ENCODE data around the gene C11orf68. TPM values are rescaled to one million over a fixed set of nuclear protein-coding genes. Genes with fewer than 3 reads are reported as not detected.

Gene C11orf68
- total RNA-seq, 3 donors from 2014 or later (not counting 1 experiment from before 2014, with no cell fraction given): 19.9 to 28.3 (median 20.7) TPM

DNA sequence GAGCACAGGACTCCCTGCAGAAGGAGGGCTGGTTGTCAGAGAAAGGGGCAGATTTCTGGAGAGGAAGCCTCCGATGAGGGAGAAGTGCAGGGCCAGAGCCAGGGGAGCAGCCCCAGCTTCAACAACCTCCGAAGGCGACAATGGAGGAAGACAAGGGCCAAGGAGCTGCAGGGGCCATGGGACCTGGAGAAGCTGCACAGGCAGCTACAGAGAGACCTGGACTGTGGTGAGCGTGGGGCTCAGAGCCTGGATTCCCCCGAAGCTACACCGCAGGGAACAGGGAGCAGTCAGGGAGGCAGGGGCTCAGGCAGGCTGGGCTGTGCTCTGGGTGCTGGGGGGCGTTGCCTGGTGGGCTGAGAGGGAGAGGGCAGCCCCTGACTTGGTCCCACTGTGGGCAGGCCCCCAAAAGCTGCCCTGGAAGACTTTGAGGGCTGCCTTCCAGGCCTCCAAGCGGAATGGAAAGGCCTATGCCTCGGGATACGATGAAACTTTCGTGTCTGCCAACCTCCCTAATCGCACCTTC lies 28.8 kb upstream of the C11orf68 start:
- Histone ChIP-seq H3K9me3 (ENCODE audit: control insufficient read depth, insufficient read depth, low read length) (no peaks in the 10 kb centered on the region), H3K27me3 (ENCODE audit: control insufficient read depth, insufficient read depth, low read length) (no peaks in the 10 kb centered on the region), H3K4me1 (ENCODE audit: control insufficient read depth, insufficient read depth, low read length) (no peaks in the 10 kb centered on the region), H3K27ac (ENCODE audit: low read length) (no peak overlapping the region), H3K36me3 (ENCODE audit: control insufficient read depth, insufficient read depth, low read length) (no peaks in the 10 kb centered on the region), H3K4me3 (ENCODE audit: low read length) (no peak overlapping the region)
- ATAC-seq (no peak), DNase-seq (no peak)
- Mint-ChIP-seq H3K4me1 (no peaks in the 10 kb centered on the region), H3K4me3 (no peak overlapping the region), H3K27ac (no peak overlapping the region), H3K27me3 (ENCODE audit: low read depth in 2 of 2) (no peaks in the 10 kb centered on the region), H3K36me3 (no peaks in the 10 kb centered on the region), H3K9me3 (no peaks in the 10 kb centered on the region)
- intact Hi-C loops (cut with micrococcal nuclease): no loop called here
- TF ChIP-seq, protein P1, sequence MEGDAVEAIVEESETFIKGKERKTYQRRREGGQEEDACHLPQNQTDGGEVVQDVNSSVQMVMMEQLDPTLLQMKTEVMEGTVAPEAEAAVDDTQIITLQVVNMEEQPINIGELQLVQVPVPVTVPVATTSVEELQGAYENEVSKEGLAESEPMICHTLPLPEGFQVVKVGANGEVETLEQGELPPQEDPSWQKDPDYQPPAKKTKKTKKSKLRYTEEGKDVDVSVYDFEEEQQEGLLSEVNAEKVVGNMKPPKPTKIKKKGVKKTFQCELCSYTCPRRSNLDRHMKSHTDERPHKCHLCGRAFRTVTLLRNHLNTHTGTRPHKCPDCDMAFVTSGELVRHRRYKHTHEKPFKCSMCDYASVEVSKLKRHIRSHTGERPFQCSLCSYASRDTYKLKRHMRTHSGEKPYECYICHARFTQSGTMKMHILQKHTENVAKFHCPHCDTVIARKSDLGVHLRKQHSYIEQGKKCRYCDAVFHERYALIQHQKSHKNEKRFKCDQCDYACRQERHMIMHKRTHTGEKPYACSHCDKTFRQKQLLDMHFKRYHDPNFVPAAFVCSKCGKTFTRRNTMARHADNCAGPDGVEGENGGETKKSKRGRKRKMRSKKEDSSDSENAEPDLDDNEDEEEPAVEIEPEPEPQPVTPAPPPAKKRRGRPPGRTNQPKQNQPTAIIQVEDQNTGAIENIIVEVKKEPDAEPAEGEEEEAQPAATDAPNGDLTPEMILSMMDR (IDR thresholded peaks at IDR 0.05): no peak
- 90% methylated on average over 12 of the region's 12 CpGs for WGBS (ENCODE audit: insufficient coverage)

DNA sequence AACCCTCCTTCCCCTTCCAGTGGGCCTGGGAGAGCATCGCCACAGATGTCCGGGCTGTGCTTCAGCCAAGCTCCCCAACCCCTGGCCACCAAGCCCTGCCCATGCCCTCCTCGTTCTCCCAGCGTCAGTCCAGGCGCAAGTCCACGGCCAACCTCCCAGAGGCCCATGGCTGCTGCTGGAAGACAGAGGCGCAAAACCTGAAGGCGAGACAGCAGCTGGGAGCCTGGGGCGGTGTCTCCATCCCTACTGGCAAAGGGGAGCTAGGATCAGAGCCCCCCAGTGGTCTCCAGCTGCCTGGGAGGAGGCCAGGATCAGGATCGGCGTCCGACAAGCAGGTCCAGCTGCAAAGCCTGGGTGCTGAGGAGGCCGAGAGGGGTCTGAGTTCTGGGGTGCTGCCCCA lies 28.3 kb upstream of the C11orf68 start:
- H3K4me1 ChIP-seq (ENCODE audit: control insufficient read depth, insufficient read depth, low read length): no peaks in the 10 kb centered on the region
- Mint-ChIP-seq H3K27ac (no peak overlapping the region), H3K36me3 (no peaks in the 10 kb centered on the region), H3K9me3 (no peaks in the 10 kb centered on the region), H3K4me3 (no peak overlapping the region), H3K27me3 (ENCODE audit: low read depth in 2 of 2) (no peaks in the 10 kb centered on the region), H3K4me1 (no peaks in the 10 kb centered on the region)
- H3K4me3 ChIP-seq (ENCODE audit: low read length): no peak overlapping the region
- H3K36me3 ChIP-seq (ENCODE audit: control insufficient read depth, insufficient read depth, low read length): no peaks in the 10 kb centered on the region
- ATAC-seq (no peak), DNase-seq (no peak)
- no peak overlapping the region for H3K27ac ChIP-seq (ENCODE audit: low read length)
- intact Hi-C loops (cut with micrococcal nuclease): no loop called here
- no peaks in the 10 kb centered on the region for H3K27me3 ChIP-seq (ENCODE audit: control insufficient read depth, insufficient read depth, low read length)
- 90% methylated on average over 13 of the region's 13 CpGs for WGBS (ENCODE audit: insufficient coverage)
- no peaks in the 10 kb centered on the region for H3K9me3 ChIP-seq (ENCODE audit: control insufficient read depth, insufficient read depth, low read length)
- TF ChIP-seq, protein P1 (IDR thresholded peaks at IDR 0.05): no peak

DNA sequence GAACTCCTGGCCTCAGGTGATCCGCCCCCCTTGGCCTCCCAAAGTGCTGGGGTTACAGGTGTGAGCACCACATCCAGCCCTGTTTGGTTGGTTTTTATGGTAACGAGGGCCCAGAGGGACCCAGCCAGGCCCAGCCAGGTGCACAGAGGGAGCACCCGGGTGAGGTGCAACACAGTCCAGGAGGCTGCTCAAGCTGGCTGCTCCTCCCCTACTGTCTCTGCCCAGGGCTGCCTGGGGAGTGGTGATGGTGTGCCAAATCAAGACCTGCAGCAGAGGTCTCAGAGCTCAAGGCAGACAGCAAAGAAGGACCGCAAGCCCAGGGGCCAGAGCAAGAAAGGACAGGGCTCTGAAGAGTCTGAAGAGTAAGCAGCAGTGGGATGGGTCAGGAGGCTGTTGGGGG lies 27.8 kb upstream of the C11orf68 start:
- H3K27ac Mint-ChIP-seq: no peak overlapping the region
- H3K4me1 Mint-ChIP-seq: no peaks in the 10 kb centered on the region
- no peak for DNase-seq
- no peak overlapping the region for H3K4me3 Mint-ChIP-seq
- no peaks in the 10 kb centered on the region for H3K36me3 Mint-ChIP-seq
- Histone ChIP-seq H3K27me3 (ENCODE audit: control insufficient read depth, insufficient read depth, low read length) (no peaks in the 10 kb centered on the region), H3K36me3 (ENCODE audit: control insufficient read depth, insufficient read depth, low read length) (no peaks in the 10 kb centered on the region), H3K27ac (ENCODE audit: low read length) (no peak overlapping the region), H3K4me1 (ENCODE audit: control insufficient read depth, insufficient read depth, low read length) (peaks cover 4% of the 10 kb centered on the region), H3K4me3 (ENCODE audit: low read length) (no peak overlapping the region), H3K9me3 (ENCODE audit: control insufficient read depth, insufficient read depth, low read length) (no peaks in the 10 kb centered on the region)
- H3K27me3 Mint-ChIP-seq (ENCODE audit: low read depth in 2 of 2): no peaks in the 10 kb centered on the region
- intact Hi-C loops (cut with micrococcal nuclease): no loop called here
- no peaks in the 10 kb centered on the region for H3K9me3 Mint-ChIP-seq
- no peak for ATAC-seq
- 95% methylated on average over 4 of the region's 4 CpGs for WGBS (ENCODE audit: insufficient coverage)
- TF ChIP-seq, protein P1 (IDR thresholded peaks at IDR 0.05): no peak

DNA sequence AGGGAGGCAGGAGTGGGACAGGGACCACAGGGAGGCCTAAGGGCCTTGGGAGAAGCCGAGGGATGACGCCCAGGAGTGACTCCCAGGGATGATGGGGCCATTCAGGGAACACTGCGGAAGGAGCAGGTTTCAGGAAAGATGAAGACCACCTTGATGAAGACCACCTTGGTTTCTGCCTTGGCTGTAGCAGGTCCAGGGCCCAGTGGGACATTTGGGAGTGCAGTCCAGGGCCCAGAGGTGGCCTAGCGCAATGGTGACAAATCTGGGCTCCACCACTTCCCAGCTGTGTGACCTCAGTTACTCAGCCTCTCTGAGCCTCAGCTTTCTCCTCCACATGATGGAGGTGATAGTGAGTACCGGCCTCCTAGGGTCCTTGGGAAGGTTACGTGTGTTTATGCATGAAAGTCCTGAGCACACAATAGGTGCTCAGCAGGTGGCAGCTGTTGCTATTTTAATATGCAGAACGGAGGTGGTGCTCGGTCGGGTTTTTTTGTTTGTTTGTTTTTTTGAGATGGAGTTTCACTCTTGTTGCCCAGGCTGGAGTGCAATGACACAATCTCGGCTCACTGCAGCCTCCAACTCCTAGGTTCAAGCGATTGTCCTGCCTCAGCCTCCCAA lies 27.2 kb upstream of the C11orf68 start:
- Mint-ChIP-seq H3K27me3 (ENCODE audit: low read depth in 2 of 2) (no peaks in the 10 kb centered on the region), H3K27ac (no peak overlapping the region), H3K36me3 (no peaks in the 10 kb centered on the region), H3K9me3 (no peaks in the 10 kb centered on the region), H3K4me3 (no peak overlapping the region), H3K4me1 (peaks cover 0 to 5% of the 10 kb centered on the region in 2 donors)
- Histone ChIP-seq H3K4me3 (ENCODE audit: low read length) (no peak overlapping the region), H3K36me3 (ENCODE audit: control insufficient read depth, insufficient read depth, low read length) (no peaks in the 10 kb centered on the region), H3K9me3 (ENCODE audit: control insufficient read depth, insufficient read depth, low read length) (no peaks in the 10 kb centered on the region), H3K27me3 (ENCODE audit: control insufficient read depth, insufficient read depth, low read length) (no peaks in the 10 kb centered on the region), H3K27ac (ENCODE audit: low read length) (no peak overlapping the region), H3K4me1 (ENCODE audit: control insufficient read depth, insufficient read depth, low read length) (peaks cover 7% of the 10 kb centered on the region)
- intact Hi-C loops (cut with micrococcal nuclease): no loop called here
- ATAC-seq (no peak), DNase-seq (no peak)
- TF ChIP-seq, protein P1 (IDR thresholded peaks at IDR 0.05): no peak
- 88% methylated on average over 11 of the region's 11 CpGs for WGBS (ENCODE audit: insufficient coverage)
